SK-N-MC (cell line): ENCODE measurements around the gene ARID1B.

Source experiments
- EZH2 ChIP-seq: fragments of 200-600 bp; sonication (generic); IDR thresholded peaks from one replicate; pipeline ENCODE4 v1.6.1; 2017; ENCODE audit warnings: antibody characterized with exemption
- FOXP2 ChIP-seq: optimal IDR thresholded peaks from 2 replicates; pipeline ENCODE3; 2011; ENCODE audit warnings: mild to moderate bottlenecking, moderate library complexity; ENCODE audit not compliant: insufficient read depth; ENCODE audit errors: extremely low read length, control extremely low read depth
- POLR2AphosphoS5 ChIP-seq: IDR thresholded peaks from 2 replicates; pipeline ENCODE4 v1.6.1; 2012; ENCODE audit warnings: mild to moderate bottlenecking, low read depth, low read length, borderline replicate concordance

DNA sequence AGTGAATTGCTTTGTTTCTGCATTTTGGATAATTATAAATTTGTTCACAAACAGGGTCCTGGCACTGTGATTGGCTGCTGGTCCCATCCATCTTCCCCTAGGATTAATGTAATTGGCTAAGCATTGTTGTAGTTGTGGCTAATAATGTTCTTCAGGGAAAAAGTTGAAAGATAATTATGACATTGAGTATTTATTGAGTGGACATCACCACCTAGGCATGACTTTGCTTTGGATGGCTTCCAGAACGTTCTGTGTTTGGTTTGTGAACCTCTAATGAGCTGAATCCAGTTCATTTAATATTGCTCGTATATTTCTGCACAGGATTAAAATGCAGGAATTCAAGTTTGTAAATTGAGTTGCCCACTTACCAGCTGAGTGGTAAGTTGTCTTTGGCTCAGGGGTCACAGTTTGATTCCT, 55.1 kb downstream of the ARID1B start:
- TF ChIP-seq POLR2AphosphoS5 (no peak), EZH2 (no peak), FOXP2 (no peak)
